ENCODE results near the gene PPP2R3B. TPM values are rescaled to one million over a fixed set of nuclear protein-coding genes. Genes with fewer than 3 reads are reported as not detected.
"Not testable (repeated sequence)": the region's sequence is repeated elsewhere in the genome, so short reads cannot be mapped to it uniquely, and the experiment has no call there.

PPP2R3B gene
- polyA plus RNA-seq, 4 donors, result 16.6 to 37.3 (median 23.2) TPM

DNA sequence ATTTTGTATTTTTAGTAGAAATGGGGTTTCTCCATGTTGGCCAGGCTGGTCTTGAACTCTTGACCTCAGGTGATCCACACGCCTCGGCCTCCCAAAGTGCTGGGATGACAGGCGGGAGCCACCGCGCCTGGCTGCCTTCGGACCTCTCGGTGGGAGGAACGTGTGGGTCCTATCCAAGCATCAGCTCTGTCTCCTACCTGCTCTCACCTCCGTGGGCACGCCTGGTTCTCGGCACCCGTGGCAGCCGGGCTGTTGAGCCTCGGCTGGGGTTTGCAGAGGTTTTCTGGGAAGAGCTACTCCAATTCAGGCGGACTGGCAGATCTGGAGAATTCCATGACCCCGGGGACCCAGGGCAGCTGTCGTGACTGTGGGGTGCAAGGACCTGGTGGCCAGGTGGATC is 23.6 kb upstream of the PPP2R3B start:
- DNase-seq (ENCODE audit: low read depth in 4 of 4, low spot score in 3 of 4), result no peak

DNA sequence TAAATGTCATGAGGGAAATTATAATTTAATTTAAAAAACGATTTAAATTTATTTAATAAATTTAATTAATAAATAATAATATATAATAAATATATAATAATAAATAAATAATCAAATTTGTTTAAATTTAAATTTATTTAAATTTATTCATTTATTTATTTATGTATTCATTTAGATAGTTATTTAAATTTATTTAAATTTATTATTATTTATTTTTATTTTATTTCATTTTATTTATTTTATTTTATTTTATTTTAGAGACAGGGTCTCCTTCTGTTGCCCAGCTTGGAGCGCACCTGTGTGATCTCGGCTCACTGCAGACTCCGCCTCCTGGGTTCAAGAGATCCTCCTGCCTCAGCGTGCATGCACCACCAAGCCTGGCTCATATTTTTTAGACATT is 18.4 kb upstream of the PPP2R3B start:
- DNase-seq (ENCODE audit: low read depth in 4 of 4, low spot score in 3 of 4), result no peak

DNA sequence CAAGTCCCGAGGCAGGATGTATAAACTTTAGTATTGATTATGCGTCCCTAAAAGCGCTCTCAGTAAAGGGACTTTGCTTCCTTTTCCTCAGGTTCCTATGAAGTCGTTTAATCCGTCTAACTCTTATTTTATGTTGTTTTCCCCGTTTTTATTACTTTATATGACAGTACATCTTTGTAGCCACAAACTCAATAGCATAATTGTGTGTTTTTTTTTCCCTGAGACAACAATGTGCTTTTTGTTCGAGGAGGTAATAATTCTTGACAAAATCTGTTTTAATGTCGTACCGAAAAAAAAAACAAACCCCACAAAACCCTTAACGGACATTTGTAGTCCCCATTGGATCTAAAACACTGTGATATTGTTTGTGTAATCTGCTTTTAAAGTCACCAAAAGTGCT is 17.9 kb upstream of the PPP2R3B start:
- DNase-seq (ENCODE audit: low read depth in 4 of 4, low spot score in 3 of 4), result no peak

DNA sequence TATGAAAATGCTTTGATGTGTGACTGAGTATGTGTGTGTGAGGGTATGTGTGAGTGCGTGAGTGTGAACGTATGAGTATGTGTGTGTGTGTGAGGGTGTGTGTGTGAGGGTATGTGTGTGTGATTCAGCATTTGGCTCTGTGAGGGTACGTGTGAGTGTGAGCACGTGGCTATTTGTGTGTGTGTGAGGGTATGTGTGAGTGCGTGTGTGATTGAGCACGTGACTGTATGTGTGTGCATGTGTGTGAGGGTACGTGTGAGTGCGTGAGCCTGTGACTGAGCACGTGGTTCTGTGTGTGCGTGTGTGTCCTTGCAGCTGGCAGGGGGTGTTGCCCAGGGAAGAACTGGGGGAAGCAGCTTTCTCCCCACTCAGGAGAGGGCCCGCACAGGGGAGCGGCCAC is 16.1 kb upstream of the PPP2R3B start:
- DNase-seq (ENCODE audit: low read depth in 4 of 4, low spot score in 3 of 4), result no peak

DNA sequence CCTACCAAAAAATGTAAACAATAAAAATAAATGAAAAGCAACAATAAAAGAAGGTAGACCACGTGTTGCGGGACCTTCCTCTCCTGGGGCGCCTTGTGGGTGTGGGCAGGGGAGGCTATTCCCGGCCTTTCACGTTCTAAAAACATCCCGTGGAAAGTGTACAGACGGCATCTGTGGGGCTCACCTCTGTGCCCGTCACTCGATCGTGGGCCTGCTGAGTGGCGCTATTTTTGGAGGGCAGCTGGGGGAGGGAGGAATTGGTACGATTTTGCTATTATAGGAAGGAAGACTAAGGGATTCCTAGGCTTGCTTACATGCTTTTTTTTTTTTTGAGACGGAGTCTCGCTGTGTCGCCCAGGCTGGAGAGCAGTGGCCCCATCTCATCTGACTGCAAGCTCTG is 13.6 kb upstream of the PPP2R3B start:
- no peak for DNase-seq (ENCODE audit: low read depth in 4 of 4, low spot score in 3 of 4)

DNA sequence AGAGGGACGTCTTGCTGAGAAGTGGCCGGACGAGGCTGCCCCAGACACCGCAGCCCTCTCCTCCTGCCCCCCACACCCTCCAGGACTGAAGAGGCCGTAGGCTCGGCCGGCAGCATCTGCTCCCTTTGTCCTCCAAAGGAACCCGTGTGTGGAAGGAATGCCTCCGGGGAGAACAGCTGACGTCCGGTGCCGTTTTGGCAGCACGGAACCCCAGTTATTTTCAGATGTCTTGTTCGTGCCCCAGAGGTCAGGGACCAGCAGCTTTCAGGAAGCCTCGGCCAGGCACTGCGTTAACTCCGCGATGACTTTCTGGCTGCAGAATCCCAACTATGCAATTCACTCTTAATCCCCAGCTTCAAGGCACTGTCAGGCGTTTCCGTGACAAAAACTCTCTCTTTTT is 10.9 kb upstream of the PPP2R3B start:
- DNase-seq (ENCODE audit: low read depth in 4 of 4, low spot score in 3 of 4), result no peak

DNA sequence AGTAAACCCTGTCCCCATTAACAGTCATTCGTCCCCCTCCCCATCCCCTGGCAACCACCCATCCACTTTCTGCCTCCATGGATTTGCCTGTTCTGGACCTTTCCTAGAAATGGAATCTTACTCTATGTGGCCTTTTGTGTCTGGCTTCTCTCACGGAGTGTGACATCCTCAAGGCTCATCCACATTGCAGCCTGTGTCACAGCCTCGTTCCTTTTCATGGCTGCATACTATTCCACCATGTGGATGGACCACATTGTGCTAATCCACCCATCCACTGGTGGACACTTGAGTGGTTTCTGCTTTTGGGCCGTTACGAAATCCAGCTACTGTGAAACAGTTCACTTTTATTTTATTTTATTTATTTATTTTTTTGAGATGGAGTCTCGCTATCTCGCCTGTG is 8.1 kb upstream of the PPP2R3B start:
- DNase-seq (ENCODE audit: low read depth in 4 of 4, low spot score in 3 of 4), result no peak

DNA sequence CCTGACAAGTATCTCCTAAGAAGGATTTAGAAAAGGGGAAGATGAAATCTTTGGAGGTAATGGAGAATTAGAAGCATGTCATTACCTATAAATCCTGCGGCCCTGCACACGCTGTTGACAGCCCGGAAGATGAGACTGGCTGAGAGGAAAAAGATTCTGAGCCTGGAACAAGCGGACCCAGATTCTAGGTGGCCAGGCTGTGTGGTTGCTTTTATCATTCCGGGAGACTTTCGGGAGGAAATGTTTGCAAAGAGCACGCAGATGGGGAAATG is 5.8 kb upstream of the PPP2R3B start:
- DNase-seq (ENCODE audit: low read depth in 4 of 4, low spot score in 3 of 4), result no peak

DNA sequence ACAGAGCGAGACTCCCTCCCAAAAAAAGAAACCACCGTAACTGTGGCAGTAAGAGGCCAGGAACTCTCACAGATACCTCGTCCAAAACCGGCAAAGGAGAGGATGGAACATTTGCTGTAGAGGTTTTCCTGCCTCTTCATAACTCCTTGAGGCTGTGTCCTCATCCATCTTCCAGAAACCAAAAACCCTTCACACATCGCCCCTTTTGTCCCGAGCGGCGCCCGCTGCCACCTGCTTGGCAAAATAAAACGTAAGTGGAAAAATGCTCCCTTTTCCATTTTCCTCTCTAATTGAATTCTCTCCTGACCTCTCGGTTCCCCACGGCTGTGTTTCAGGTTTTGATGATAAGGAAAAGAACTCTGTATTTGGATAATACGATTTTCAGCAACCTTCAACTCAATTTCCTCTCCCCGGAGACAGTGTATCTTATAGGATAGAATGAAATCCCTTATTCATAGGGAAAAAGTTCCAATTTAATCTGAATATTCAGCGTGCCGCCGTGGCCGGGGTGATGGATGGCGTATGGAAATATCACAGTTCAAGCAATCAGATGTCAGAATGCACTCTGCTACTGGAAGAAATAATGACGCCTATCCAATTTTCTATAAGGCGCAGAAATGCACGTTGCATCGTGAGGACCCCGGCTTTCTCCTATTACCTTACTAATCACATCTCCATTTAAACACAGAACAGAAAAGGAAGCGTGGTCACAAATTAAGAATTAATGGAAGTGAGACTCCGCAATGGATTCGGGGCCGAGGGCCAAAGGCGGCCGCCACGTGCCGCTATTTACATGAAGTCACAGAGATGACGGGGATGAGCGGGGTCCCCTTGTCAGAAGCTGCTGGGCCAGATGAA is 5.2 kb upstream of the PPP2R3B start:
- no peak for DNase-seq (ENCODE audit: low read depth in 4 of 4, low spot score in 3 of 4)

DNA sequence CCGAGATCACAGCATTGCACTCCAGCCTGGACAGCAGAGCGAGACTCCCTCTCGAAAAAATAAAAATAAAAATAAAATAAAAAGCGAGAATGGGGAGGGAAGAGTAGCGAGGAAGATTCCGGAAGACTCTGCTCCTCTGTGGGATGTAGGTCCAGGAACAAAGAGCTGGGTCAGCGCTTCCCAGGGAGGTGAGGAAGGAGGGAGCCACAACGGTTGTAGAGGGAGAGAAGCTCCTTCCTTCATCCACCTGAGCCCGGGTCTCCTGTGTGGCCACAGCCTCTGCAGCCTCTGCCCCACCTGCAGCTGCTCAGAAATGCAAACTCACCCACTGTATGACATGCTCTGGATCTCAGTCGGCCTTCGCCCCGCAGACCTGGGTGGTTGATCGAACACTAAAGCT is 3.8 kb upstream of the PPP2R3B start:
- no peak for DNase-seq (ENCODE audit: low read depth in 4 of 4, low spot score in 3 of 4)

DNA sequence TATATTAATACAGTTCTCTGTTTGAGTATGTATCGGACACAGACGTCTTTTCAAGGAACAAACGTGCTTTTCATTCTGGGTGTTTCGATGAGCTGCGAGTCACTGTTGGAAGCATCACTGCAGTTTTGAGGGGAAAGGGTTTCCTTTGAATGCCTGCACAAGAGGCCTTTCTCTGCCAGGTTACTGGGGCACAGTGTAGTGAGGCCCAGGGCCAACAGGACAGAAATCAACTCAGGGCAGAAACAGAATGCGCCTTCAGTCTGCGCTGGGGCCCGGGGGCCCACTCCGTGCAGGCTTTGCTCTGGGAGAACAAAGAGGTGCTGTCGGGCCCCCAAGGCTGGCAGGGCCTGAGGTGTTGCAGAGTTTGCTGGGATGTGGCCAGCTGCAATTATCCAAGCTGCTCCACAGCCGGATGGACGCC is 2.3 kb upstream of the PPP2R3B start:
- no peak for DNase-seq (ENCODE audit: low read depth in 4 of 4, low spot score in 3 of 4)

DNA sequence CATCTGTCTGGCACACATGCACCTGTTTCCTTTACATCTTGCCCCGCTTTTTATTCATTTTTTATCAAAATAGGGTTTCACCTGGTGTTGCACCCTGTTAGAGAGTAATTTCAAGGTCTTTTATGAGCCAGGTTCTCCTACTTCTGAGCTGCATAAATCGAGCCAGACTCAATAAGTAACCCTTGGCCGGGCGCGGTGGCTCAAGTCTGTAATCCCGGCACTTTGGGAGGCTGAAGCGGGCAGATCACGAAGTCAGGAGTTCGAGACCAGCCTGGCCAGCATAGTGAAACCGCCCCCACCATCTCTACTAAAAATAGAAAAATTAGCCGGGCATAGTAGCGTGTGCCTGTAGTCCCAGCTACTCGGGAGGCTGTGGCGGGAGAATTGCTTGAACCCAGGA is 1.0 kb upstream of the PPP2R3B start:
- DNase-seq (ENCODE audit: low read depth in 4 of 4, low spot score in 3 of 4), result no peak

DNA sequence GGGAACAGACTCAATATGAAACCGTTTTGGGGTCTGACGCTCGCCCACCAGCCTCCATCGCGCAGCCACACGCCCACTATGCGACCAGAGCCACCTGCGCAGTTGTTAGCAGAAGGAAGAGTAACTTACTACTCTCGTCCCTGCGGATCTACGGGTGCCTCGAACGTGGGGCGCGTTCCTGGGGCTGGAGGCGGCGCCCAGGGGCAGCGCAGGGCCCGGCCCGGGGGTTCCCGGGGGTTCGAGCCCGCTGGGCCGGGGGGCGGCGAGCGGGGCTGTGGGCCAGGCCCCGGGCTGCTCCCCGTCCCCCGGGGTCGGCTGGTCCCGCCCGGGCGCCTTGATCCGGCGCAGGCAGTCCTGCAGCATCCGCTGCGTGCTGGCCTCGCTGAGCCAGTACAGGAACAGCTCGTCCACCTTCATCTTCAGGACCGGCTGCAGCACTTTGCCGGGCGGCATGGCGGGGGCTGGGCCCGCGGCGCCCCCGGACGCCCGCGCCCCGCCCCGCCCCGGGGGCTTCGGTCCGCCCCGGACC is 404 bp downstream of the PPP2R3B start:
- no peak for DNase-seq (ENCODE audit: low read depth in 4 of 4, low spot score in 3 of 4)

DNA sequence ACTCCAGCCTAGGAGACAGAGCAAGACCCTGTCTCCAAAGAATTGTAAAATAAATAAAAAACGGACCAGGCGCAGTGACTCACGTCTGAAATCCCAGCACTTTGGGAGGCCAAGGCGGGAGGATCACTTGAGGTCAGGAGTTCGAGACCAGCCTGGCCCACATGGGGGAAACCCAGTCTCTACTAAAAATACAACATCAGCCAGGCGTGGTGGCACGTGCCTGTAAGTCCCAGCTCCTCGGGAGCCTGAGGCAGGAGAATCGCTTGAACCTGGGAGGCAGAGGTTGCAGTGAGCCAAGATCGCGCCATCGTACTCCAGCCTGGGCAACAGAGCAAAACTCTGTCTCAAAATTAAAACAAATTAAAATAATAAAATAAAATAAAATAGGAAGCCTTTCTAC is 971 bp downstream of the PPP2R3B start:
- not testable (repeated sequence) for DNase-seq (ENCODE audit: low read depth in 4 of 4, low spot score in 3 of 4)

DNA sequence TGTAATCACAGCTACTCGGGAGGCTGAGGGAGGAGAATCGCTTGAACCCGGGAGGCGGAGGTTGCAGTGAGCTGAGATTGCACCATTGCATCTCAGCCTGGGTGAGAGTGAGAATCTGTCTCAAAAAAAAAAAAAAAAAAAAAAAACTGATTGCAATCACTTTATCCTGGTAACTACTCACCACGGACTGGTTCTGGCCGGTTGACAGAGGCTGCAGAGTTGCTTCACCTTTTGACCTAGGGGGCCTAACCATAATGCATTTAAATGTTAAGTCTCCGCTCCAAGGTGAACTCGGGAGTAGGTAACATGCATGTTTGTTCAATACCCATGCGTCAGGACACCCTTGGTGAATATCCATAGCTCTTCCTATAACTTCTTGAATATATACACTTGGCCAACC is 1.8 kb downstream of the PPP2R3B start:
- no peak for DNase-seq (ENCODE audit: low read depth in 4 of 4, low spot score in 3 of 4)

DNA sequence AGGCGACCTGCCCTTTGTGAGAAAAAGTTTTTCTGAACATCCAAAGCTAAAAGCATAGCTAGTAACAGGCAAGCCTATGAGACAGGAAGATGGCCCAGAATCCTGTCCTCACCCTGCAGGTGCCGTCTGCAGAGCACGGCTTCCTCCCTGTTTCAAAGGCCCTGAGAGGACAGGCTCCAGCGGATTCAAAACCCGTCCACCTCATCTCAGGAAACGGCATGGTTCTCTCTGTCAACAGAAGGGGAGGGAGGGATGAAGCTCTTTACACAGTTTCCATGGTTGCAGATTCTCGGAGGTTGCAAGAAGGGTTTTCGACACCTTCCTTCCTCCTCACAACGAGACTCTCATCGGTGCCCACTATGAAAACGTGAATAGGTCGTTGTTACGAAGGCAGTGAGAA is 8.3 kb downstream of the PPP2R3B start:
- no peak for DNase-seq (ENCODE audit: low read depth in 4 of 4, low spot score in 3 of 4)

DNA sequence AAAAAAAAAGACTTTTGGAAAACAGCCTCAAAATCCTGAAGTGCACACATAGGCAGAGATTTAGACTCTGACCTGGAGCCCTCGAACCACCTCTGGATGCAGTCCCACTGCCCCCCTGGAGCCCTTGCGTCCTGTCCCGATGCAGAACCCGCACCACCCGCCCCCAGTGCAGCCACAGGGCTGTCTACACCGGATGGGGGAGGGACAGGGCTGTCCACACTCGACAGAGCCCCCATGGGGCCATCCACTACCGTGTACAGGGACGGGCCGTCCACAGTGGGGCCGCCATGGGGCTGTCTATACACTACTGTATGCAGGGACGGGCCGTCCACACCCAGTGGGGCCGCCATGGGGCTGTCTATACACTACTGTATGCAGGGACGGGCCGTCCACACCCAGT is 10.5 kb downstream of the PPP2R3B start:
- not testable (repeated sequence) for DNase-seq (ENCODE audit: low read depth in 4 of 4, low spot score in 3 of 4)

DNA sequence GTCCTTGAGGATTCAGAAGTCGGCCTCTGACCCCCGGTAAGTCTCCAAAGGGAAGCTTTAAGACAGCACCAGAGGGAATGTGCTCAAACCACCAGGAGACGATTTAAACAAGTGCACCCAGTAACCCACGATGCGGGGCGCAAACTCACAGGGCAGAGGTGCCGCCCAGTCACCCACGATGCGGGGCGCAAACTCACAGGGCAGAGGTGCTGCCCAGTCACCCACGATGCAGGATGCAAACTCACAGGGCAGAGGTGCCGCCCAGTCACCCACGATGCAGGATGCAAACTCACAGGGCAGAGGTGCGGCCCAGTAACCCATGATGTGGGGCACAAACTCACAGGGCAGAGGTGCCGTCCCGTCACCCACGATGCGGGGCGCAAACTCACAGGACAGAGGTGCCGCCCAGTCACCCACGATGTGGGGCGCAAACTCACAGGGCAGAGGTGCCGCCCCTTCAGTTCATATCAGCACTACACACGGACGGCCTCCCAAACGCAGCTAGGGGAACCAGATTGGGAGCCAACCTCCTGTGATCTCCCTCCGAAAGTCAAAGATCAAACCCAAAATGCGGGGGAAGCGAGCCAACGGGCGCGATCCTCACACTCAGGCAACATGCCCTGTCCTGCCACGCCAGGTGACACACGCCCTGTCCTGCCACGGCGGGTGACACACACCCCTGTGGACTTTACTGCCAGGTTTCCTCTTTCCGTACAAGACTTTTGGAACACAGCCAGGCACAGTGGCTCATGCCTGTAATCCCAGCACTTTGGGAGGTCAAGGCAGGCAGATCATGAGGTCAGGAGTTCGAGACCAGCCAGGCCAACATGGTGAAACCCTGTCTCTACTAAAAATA is 11.3 kb downstream of the PPP2R3B start:
- no peak for DNase-seq (ENCODE audit: low read depth in 4 of 4, low spot score in 3 of 4)

DNA sequence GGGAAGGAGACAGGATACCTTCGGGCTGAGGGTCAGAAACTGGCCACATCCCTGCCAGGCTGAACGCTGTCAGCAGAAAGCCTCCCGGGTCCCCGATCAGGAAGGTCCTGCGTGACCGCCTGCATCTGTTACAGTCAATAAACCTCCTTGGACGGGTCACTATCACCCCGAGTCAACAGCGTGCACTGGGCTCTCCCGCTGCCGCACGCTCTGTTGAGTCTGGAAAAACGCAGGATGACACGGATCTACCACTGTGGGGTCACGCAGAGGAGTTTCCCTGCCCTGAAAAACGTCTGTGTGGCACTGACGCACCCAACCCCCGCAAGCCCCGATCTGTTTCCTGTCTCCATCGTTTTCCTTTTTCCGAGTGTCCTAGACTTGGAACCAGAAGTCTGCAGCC is 12.1 kb downstream of the PPP2R3B start:
- DNase-seq (ENCODE audit: low read depth in 4 of 4, low spot score in 3 of 4), result no peak

DNA sequence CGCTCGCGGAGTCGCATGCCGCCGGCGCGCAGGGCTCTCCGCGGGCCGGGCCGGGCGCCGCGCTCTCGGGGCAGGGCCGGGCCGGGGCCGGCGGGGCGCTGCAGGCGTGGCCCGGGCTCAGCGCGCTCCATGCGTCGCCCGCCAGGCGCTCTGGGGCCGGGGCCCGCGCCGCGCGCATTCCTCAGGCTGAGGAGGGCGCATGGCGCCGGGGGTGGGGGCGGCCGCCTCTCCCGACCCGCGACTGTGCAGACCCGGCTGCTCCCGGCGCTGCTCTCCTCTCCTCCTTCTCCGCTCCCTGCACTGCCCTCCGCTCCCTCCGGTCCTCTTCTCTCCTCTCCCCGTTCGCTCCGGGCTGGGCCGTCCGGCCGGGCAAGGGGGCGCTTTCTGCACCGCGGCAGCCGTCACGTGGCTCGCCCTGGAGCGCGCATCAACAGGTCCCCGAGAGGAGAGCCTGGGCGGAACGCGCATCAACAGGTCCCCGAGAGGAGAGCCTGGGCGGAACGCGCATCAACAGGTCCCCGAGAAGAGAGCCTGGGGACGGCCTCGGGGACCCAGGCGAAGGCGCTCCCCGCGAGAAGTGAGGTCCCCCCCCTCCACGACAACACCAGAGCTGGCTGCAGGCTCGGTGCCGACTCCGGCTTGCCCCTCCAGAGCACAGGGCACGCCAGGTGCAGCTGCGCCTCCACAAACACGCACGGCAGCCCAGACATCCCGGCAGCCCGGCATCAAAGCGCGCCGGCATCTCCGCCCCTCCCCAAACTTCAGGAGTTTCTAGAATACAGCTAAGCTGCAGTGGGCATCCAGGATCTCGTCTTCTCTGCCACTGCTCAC is 12.9 kb downstream of the PPP2R3B start:
- DNase-seq (ENCODE audit: low read depth in 4 of 4, low spot score in 3 of 4), result no peak

Data from left renal pelvis (tissue), 4 donors.